CD4-positive, alpha-beta T cell (primary cell): ENCODE measurements around the gene CDCA8. TPM values are rescaled to one million over a fixed set of nuclear protein-coding genes. Genes with fewer than 3 reads are reported as not detected.

Source experiments
- ATAC-seq: fragments of 200-7000 bp; cut with Tn5 transposase; one replicate; pipeline ENCODE4 v1.10.0; 2022; ENCODE audit warnings: mild to moderate bottlenecking; ENCODE audit not compliant: poor library complexity
- CTCF ChIA-PET: fragments of 350-600 bp; sonication (Branson Sonifier 250); formaldehyde crosslinking; loops from one replicate; lab custom pipeline; 2021; ENCODE audit warnings: antibody characterized with exemption, inconsistent platforms; lab: Charles Lee
- POLR2A ChIA-PET: fragments of 350-600 bp; sonication (Branson Sonifier 250); formaldehyde crosslinking; loops from one replicate; lab custom pipeline; 2021; ENCODE audit warnings: antibody characterized with exemption, inconsistent platforms; lab: Charles Lee
- DNase-seq, 14 experiments: peaks; one replicate each; pipeline ENCODE4 v3.0.0-alpha.2; 2013 to 2020; ENCODE audit warnings: mixed read lengths in 2 of 14
- H3K27ac ChIP-seq, 2 donors: one replicate each; pipeline versions ENCODE4 v1.5.1 to v1.7.0; 2013; ENCODE audit warnings: low read length in 2 of 2, low read depth in 1 of 2, mild to moderate bottlenecking in 1 of 2
- H3K27me3 ChIP-seq, 2 experiments: 1 replicate in 1 of 2; 2 replicates in 1 of 2; pipeline versions ENCODE4 v1.6.1 to v1.7.0; 2013; ENCODE audit warnings: low read length in 2 of 2, control low read depth in 1 of 2, mild to moderate bottlenecking in 1 of 2, moderate library complexity in 1 of 2; ENCODE audit not compliant: insufficient read depth in 2 of 2, control insufficient read depth in 1 of 2
- H3K36me3 ChIP-seq: one replicate; pipeline ENCODE4 v1.6.1; 2013; ENCODE audit warnings: low read length, control low read depth; ENCODE audit not compliant: insufficient read depth
- H3K4me1 ChIP-seq: one replicate; pipeline ENCODE4 v1.6.1; 2013; ENCODE audit warnings: low read length, control low read depth; ENCODE audit not compliant: insufficient read depth
- H3K4me3 ChIP-seq: one replicate; pipeline ENCODE4 v1.5.1; 2013; ENCODE audit warnings: mild to moderate bottlenecking, low read length, moderate library complexity
- H3K9me3 ChIP-seq, 2 experiments: 1 replicate in 1 of 2; 2 replicates in 1 of 2; pipeline versions ENCODE4 v1.6.1 to v1.7.0; 2013; ENCODE audit warnings: low read length in 2 of 2, mild to moderate bottlenecking in 2 of 2, control low read depth in 1 of 2, moderate library complexity in 1 of 2; ENCODE audit not compliant: control insufficient read depth in 1 of 2, insufficient read depth in 1 of 2
- H3K27ac Mint-ChIP-seq: one replicate; pipeline ENCODE4 v1.8.0; 2020; ENCODE audit warnings: mixed read lengths
- H3K27me3 Mint-ChIP-seq: one replicate; pipeline ENCODE4 v1.8.0; 2021; ENCODE audit warnings: mixed read lengths
- H3K36me3 Mint-ChIP-seq: one replicate; pipeline ENCODE4 v1.8.0; 2021; ENCODE audit warnings: low read depth, mixed read lengths
- H3K4me1 Mint-ChIP-seq: one replicate; pipeline ENCODE4 v1.8.0; 2021; ENCODE audit warnings: low read depth, mixed read lengths
- H3K4me3 Mint-ChIP-seq: one replicate; pipeline ENCODE4 v1.8.0; 2020; ENCODE audit warnings: mild to moderate bottlenecking, mixed read lengths
- H3K9me3 Mint-ChIP-seq: one replicate; pipeline ENCODE4 v1.8.0; 2020; ENCODE audit warnings: mixed read lengths
- intact Hi-C, 2 experiments: fragments of 100-400 bp; cut with DNase I in 1 of 2; cut with micrococcal nuclease in 1 of 2; formaldehyde crosslinking; loops; one replicate each; pipeline versions ENCODE4 v1.15.1 to v1.9.0; 2023 to 2025; cut with DNase I, micrococcal nuclease
- total RNA-seq, 174 experiments: library from RNA in 2 of 174; stranded (reverse) in 2 of 174; gene quantifications; one replicate each; pipeline ENCODE4 v1.2.3 and lab custom pipeline; 2021 to 2026
- TF ChIP-seq, protein P1 (sequence below): fragments of 200-600 bp; IDR thresholded peaks from one replicate; pipeline ENCODE4 v1.8.0; 2022; ENCODE audit warnings: antibody characterized with exemption, mild to moderate bottlenecking

CDCA8 gene
- total RNA-seq, 2 experiments from 2014 or later: 0.25 to 0.36 TPM

DNA sequence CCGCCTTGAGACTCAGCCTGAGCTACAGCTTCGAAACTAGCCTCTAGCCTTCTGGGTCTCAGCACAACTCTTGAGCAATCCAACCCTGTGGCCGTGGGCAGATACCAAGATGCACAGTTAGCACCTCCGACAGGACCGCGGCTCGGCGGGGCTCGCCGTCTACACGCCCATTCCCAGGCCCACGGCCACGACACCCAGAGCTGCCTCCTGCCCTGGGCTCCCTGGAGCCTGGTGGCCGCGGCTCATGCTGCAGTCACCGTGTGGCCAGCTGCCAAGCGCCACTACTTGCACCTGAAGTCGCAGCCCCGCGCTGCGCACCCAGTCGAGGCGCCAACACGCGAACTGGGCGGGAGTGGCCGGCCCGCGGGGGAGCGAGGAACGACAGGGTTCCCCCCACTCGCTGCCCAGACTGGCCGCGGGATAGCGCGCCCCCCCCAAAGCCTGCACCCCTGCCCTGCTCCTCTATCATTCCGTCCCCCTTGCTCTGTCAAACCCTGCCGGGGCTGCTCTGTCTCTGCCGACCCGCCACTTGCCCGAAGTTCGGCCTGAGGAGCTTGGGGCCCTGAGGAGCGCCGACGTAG, 729 bp upstream of the CDCA8 start:
- no peaks in the 10 kb centered on the region for H3K27me3 Mint-ChIP-seq
- TF ChIP-seq, protein P1, sequence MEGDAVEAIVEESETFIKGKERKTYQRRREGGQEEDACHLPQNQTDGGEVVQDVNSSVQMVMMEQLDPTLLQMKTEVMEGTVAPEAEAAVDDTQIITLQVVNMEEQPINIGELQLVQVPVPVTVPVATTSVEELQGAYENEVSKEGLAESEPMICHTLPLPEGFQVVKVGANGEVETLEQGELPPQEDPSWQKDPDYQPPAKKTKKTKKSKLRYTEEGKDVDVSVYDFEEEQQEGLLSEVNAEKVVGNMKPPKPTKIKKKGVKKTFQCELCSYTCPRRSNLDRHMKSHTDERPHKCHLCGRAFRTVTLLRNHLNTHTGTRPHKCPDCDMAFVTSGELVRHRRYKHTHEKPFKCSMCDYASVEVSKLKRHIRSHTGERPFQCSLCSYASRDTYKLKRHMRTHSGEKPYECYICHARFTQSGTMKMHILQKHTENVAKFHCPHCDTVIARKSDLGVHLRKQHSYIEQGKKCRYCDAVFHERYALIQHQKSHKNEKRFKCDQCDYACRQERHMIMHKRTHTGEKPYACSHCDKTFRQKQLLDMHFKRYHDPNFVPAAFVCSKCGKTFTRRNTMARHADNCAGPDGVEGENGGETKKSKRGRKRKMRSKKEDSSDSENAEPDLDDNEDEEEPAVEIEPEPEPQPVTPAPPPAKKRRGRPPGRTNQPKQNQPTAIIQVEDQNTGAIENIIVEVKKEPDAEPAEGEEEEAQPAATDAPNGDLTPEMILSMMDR: no peak
- Histone ChIP-seq H3K27me3 (no peaks in the 10 kb centered on the region), H3K9me3 (no peaks in the 10 kb centered on the region), H3K4me3 (peak overlapping the region; percentile 73), H3K27ac (peak overlapping the region in 1 of 2 donors; percentile 46), H3K4me1 (peaks cover 41% of the 10 kb centered on the region), H3K36me3 (peaks cover 5% of the 10 kb centered on the region)
- peak overlapping the region; percentile 98 for H3K4me3 Mint-ChIP-seq
- H3K4me1 Mint-ChIP-seq: peaks cover 37% of the 10 kb centered on the region
- ATAC-seq (no peak), DNase-seq (peak in 8 of 14 experiments; percentile 4 to 65 (median 12))
- POLR2A ChIA-PET: interaction anchor here (1.1 to 2.6 kb wide), 4 partner anchors 17 to 177 kb away, joined by 4 to 13 read pairs (median 5); partner anchors contain the start of genes C1orf122, MEAF6, MTF1 and YRDC
- intact Hi-C loops: loop anchor here (1.0 to 10.0 kb wide), 12 partner anchors 115 to 1239 kb away; partner anchors contain the start of genes C1orf122 (in 2 of the 2), UTP11 (in 2 of the 2), MRPS15 (in 1 of the 2) and MTF1 (in 1 of the 2)
- H3K36me3 Mint-ChIP-seq: peaks cover 17% of the 10 kb centered on the region
- CTCF ChIA-PET: interaction anchor here (0.8 to 1.9 kb wide), 5 partner anchors 88 to 178 kb away, joined by 3 to 8 read pairs (median 4); partner anchors contain the start of genes GNL2, MEAF6, MTF1 and YRDC
- no peaks in the 10 kb centered on the region for H3K9me3 Mint-ChIP-seq
- peak overlapping the region; percentile 90 for H3K27ac Mint-ChIP-seq

DNA sequence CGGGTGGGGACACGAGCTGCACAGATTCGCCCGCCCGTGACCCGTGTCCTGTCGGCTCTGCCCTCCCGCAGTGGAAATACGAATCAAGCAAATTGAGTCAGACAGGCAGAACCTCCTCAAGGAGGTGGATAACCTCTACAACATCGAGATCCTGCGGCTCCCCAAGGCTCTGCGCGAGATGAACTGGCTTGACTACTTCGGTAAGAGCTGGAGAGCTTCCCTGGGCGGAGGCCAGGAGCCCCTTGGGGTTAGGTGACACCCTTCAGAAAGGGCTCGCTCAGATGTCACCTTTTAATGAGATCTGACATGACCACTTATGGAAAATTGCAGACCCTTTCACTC, 489 bp downstream of the CDCA8 start:
- DNase-seq (no peak), ATAC-seq (no peak)
- POLR2A ChIA-PET: interaction anchor here (1.3 kb wide), 1 partner anchor 139 kb away, joined by 3 read pairs; the partner anchor contains the start of gene SNIP1
- Mint-ChIP-seq H3K9me3 (no peaks in the 10 kb centered on the region), H3K27ac (peak overlapping the region; percentile 90), H3K4me3 (peak overlapping the region; percentile 98), H3K27me3 (no peaks in the 10 kb centered on the region), H3K36me3 (peaks cover 13% of the 10 kb centered on the region), H3K4me1 (peaks cover 37% of the 10 kb centered on the region)
- H3K36me3 ChIP-seq: no peaks in the 10 kb centered on the region
- peak overlapping the region; percentile 73 for H3K4me3 ChIP-seq
- TF ChIP-seq, protein P1: no peak
- peaks cover 41% of the 10 kb centered on the region for H3K4me1 ChIP-seq
- CTCF ChIA-PET: interaction anchor here (1.4 to 1.9 kb wide), 4 partner anchors 10 to 179 kb away, joined by 4 to 8 read pairs (median 5); partner anchors contain the start of genes MEAF6 and YRDC
- H3K27me3 ChIP-seq: no peaks in the 10 kb centered on the region
- H3K9me3 ChIP-seq: no peaks in the 10 kb centered on the region
- intact Hi-C loops: loop anchor here (1.0 to 10.0 kb wide), 11 partner anchors 114 to 1241 kb away; partner anchors contain the start of genes C1orf122 (in 2 of the 2), UTP11 (in 2 of the 2), MRPS15 (in 1 of the 2) and MTF1 (in 1 of the 2)
- no peak overlapping the region for H3K27ac ChIP-seq

DNA sequence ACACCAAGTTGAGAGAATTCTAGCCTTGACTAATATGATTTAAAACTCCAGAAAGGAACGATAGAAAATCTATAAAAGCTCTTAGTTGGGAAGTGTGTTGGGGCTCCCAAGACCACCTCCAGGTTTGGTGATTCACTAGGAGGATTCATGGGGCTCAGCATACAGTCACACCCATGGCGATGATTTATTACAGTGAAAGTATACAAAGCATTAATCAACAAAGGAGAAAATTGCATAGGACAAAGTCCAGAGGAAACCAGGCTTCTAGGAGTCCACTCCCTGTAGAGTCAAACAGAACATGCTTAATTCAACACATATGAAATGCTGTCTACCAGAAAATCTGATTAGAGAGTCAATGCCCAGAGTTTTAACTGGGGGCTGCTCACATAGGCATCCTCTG, 4.8 kb downstream of the CDCA8 start:
- Mint-ChIP-seq H3K36me3 (no peaks in the 10 kb centered on the region), H3K27me3 (no peaks in the 10 kb centered on the region), H3K9me3 (no peaks in the 10 kb centered on the region), H3K4me1 (peaks cover 4% of the 10 kb centered on the region), H3K4me3 (no peak overlapping the region), H3K27ac (no peak overlapping the region)
- DNase-seq (no peak), ATAC-seq (no peak)
- ChIA-PET CTCF (no interaction called here), POLR2A (no interaction called here)
- Histone ChIP-seq H3K4me1 (peaks cover 6% of the 10 kb centered on the region), H3K27ac (no peak overlapping the region), H3K27me3 (no peaks in the 10 kb centered on the region), H3K4me3 (no peak overlapping the region), H3K36me3 (no peaks in the 10 kb centered on the region), H3K9me3 (no peaks in the 10 kb centered on the region)
- intact Hi-C loops: loop anchor here (10.0 kb wide), 2 partner anchors 318 to 1138 kb away; partner anchors contain the start of gene UTP11 (in 1 of the 2)
- TF ChIP-seq, protein P1: no peak
